CD4-positive, alpha-beta T cell (primary cell): ENCODE data around the gene DIP2C. TPM values are rescaled to one million over a fixed set of nuclear protein-coding genes. Genes with fewer than 3 reads are reported as not detected.

Experiments
- ATAC-seq: fragments of 200-7000 bp; cut with Tn5 transposase; one replicate; pipeline ENCODE4 v1.10.0; 2022; ENCODE audit warnings: mild to moderate bottlenecking; ENCODE audit not compliant: poor library complexity
- CTCF ChIA-PET: fragments of 350-600 bp; sonication (Branson Sonifier 250); formaldehyde crosslinking; loops from one replicate; lab custom pipeline; 2021; ENCODE audit warnings: antibody characterized with exemption, inconsistent platforms; lab: Charles Lee
- POLR2A ChIA-PET: fragments of 350-600 bp; sonication (Branson Sonifier 250); formaldehyde crosslinking; loops from one replicate; lab custom pipeline; 2021; ENCODE audit warnings: antibody characterized with exemption, inconsistent platforms; lab: Charles Lee
- DNase-seq, 14 experiments: peaks; one replicate each; pipeline ENCODE4 v3.0.0-alpha.2; 2013 to 2020; ENCODE audit warnings: mixed read lengths in 2 of 14
- H3K27ac ChIP-seq, 2 donors: one replicate each; pipeline versions ENCODE4 v1.5.1 to v1.7.0; 2013; ENCODE audit warnings: low read length in 2 of 2, low read depth in 1 of 2, mild to moderate bottlenecking in 1 of 2
- H3K27me3 ChIP-seq, 2 experiments: 1 replicate in 1 of 2; 2 replicates in 1 of 2; pipeline versions ENCODE4 v1.6.1 to v1.7.0; 2013; ENCODE audit warnings: low read length in 2 of 2, control low read depth in 1 of 2, mild to moderate bottlenecking in 1 of 2, moderate library complexity in 1 of 2; ENCODE audit not compliant: insufficient read depth in 2 of 2, control insufficient read depth in 1 of 2
- H3K36me3 ChIP-seq: one replicate; pipeline ENCODE4 v1.6.1; 2013; ENCODE audit warnings: low read length, control low read depth; ENCODE audit not compliant: insufficient read depth
- H3K4me1 ChIP-seq: one replicate; pipeline ENCODE4 v1.6.1; 2013; ENCODE audit warnings: low read length, control low read depth; ENCODE audit not compliant: insufficient read depth
- H3K4me3 ChIP-seq: one replicate; pipeline ENCODE4 v1.5.1; 2013; ENCODE audit warnings: mild to moderate bottlenecking, low read length, moderate library complexity
- H3K9me3 ChIP-seq, 2 experiments: 1 replicate in 1 of 2; 2 replicates in 1 of 2; pipeline versions ENCODE4 v1.6.1 to v1.7.0; 2013; ENCODE audit warnings: low read length in 2 of 2, mild to moderate bottlenecking in 2 of 2, control low read depth in 1 of 2, moderate library complexity in 1 of 2; ENCODE audit not compliant: control insufficient read depth in 1 of 2, insufficient read depth in 1 of 2
- H3K27ac Mint-ChIP-seq: one replicate; pipeline ENCODE4 v1.8.0; 2020; ENCODE audit warnings: mixed read lengths
- H3K27me3 Mint-ChIP-seq: one replicate; pipeline ENCODE4 v1.8.0; 2021; ENCODE audit warnings: mixed read lengths
- H3K36me3 Mint-ChIP-seq: one replicate; pipeline ENCODE4 v1.8.0; 2021; ENCODE audit warnings: low read depth, mixed read lengths
- H3K4me1 Mint-ChIP-seq: one replicate; pipeline ENCODE4 v1.8.0; 2021; ENCODE audit warnings: low read depth, mixed read lengths
- H3K4me3 Mint-ChIP-seq: one replicate; pipeline ENCODE4 v1.8.0; 2020; ENCODE audit warnings: mild to moderate bottlenecking, mixed read lengths
- H3K9me3 Mint-ChIP-seq: one replicate; pipeline ENCODE4 v1.8.0; 2020; ENCODE audit warnings: mixed read lengths
- intact Hi-C, 2 experiments: fragments of 100-400 bp; cut with DNase I in 1 of 2; cut with micrococcal nuclease in 1 of 2; formaldehyde crosslinking; loops; one replicate each; pipeline versions ENCODE4 v1.15.1 to v1.9.0; 2023 to 2025; cut with DNase I, micrococcal nuclease
- total RNA-seq, 174 experiments: library from RNA in 2 of 174; stranded (reverse) in 2 of 174; gene quantifications; one replicate each; pipeline ENCODE4 v1.2.3 and lab custom pipeline; 2021 to 2026
- TF ChIP-seq, protein P1 (sequence below): fragments of 200-600 bp; IDR thresholded peaks from one replicate; pipeline ENCODE4 v1.8.0; 2022; ENCODE audit warnings: antibody characterized with exemption, mild to moderate bottlenecking

Gene DIP2C
- total RNA-seq, 2 experiments from 2014 or later: 4.1 TPM

DNA sequence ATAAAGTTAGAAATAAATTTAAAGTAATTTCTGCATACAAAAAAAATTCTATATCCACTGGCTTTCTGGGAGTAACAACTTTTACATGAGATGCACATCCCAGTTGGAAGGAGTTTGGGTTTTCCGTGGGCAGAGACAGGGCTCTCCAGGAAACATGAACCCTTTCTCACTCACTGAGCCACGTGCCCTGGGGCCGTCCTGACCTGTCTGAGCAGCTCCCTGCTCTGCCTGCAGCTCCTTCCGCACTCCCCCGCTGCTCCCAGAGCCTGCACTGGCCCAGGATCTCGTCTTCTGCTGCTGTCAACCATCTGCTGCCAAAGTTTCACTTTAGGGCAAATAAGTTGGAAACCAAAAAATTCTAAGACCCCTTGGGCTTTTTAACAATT, 169.1 kb downstream of the DIP2C start:
- Histone ChIP-seq H3K36me3 (no peaks in the 10 kb centered on the region), H3K4me1 (no peaks in the 10 kb centered on the region), H3K27me3 (no peaks in the 10 kb centered on the region), H3K4me3 (no peak overlapping the region), H3K9me3 (no peaks in the 10 kb centered on the region), H3K27ac (no peak overlapping the region)
- ChIA-PET POLR2A (no interaction called here), CTCF (no interaction called here)
- ATAC-seq (no peak), DNase-seq (no peak)
- Mint-ChIP-seq H3K4me1 (no peaks in the 10 kb centered on the region), H3K27ac (no peak overlapping the region), H3K36me3 (no peaks in the 10 kb centered on the region), H3K4me3 (no peak overlapping the region), H3K27me3 (peaks cover 9% of the 10 kb centered on the region), H3K9me3 (no peaks in the 10 kb centered on the region)
- intact Hi-C loops: no loop called here
- TF ChIP-seq, protein P1, sequence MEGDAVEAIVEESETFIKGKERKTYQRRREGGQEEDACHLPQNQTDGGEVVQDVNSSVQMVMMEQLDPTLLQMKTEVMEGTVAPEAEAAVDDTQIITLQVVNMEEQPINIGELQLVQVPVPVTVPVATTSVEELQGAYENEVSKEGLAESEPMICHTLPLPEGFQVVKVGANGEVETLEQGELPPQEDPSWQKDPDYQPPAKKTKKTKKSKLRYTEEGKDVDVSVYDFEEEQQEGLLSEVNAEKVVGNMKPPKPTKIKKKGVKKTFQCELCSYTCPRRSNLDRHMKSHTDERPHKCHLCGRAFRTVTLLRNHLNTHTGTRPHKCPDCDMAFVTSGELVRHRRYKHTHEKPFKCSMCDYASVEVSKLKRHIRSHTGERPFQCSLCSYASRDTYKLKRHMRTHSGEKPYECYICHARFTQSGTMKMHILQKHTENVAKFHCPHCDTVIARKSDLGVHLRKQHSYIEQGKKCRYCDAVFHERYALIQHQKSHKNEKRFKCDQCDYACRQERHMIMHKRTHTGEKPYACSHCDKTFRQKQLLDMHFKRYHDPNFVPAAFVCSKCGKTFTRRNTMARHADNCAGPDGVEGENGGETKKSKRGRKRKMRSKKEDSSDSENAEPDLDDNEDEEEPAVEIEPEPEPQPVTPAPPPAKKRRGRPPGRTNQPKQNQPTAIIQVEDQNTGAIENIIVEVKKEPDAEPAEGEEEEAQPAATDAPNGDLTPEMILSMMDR: no peak

DNA sequence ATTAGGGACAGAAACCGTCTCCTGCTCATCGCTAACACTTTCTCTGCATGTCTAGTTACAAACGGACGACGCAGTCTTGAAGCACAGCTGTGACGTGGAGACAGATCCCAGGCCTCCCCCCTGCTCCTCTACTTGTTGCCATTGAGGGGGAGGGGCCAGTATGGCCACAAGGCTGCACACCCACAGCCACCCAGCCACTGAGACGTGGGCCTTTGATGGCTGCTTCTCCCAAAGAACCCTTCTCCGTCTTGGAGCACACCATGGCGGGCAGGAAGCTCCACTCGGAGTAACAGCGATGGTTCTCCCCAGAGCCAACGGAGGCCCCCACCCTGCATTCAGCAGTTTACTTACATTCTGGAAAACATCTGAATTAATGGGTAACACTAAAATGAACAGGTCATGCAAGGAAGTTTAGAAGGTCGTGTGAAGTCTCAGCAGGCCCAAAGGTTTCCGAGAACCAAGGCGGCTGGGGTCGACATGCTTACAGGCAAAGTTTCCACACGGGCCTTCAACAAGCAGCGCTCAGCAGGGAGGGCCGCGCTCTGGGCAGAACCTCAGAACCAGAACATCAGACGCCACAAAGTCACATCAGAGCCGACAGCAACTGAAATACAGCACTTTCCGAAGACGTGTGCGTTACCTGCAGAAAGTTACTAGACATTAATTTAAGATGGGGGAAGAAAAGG, 169.6 kb downstream of the DIP2C start:
- no peak overlapping the region for H3K4me3 Mint-ChIP-seq
- Histone ChIP-seq H3K9me3 (no peaks in the 10 kb centered on the region), H3K4me3 (no peak overlapping the region), H3K4me1 (no peaks in the 10 kb centered on the region), H3K27me3 (no peaks in the 10 kb centered on the region), H3K27ac (no peak overlapping the region), H3K36me3 (no peaks in the 10 kb centered on the region)
- H3K27me3 Mint-ChIP-seq: peaks cover 9% of the 10 kb centered on the region
- no peak overlapping the region for H3K27ac Mint-ChIP-seq
- TF ChIP-seq, protein P1: no peak
- H3K4me1 Mint-ChIP-seq: no peaks in the 10 kb centered on the region
- no peak for DNase-seq
- H3K9me3 Mint-ChIP-seq: no peaks in the 10 kb centered on the region
- intact Hi-C loops: loop anchor here in 1 of 2 experiments (10.0 kb wide), 1 partner anchor 305 kb away; no protein-coding TSS in a partner anchor
- CTCF ChIA-PET: no interaction called here
- ATAC-seq: no peak
- POLR2A ChIA-PET: no interaction called here
- H3K36me3 Mint-ChIP-seq: no peaks in the 10 kb centered on the region

DNA sequence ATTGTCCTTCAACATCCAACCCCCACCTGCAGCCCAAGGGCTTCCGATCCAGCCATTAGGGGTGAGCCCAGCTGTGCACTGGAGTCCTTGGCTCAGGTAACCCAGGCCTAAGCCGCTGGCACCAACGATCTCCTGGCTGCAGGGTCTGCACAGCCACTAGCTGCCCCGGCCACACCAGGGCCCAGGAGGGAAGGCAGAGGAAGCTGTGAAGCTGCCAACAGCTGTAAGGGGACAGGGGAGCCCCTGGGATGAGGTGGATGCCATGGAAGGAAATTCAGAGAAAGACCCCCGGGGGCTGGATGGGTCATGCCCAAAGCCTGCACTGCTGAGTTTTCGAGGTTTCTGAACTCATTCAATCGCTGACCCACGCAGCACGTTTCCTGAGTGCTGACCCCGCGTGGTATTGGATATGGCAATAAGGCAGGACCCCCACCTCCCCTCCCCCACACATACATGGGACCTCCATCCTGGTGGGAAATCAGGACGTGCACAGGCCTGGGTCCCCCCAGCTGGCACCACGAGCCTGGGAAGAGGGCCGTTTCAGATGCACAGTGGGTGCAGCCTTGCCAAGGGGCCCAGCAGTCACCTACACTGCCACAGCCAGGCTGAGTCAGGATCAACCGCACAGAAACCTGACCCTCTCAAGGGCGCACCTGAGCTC, 170.3 kb downstream of the DIP2C start:
- Mint-ChIP-seq H3K27ac (no peak overlapping the region), H3K4me1 (no peaks in the 10 kb centered on the region), H3K27me3 (peaks cover 9% of the 10 kb centered on the region), H3K4me3 (no peak overlapping the region), H3K36me3 (no peaks in the 10 kb centered on the region), H3K9me3 (no peaks in the 10 kb centered on the region)
- intact Hi-C loops: loop anchor here in 1 of 2 experiments (10.0 kb wide), 1 partner anchor 306 kb away; no protein-coding TSS in a partner anchor
- ChIA-PET CTCF (no interaction called here), POLR2A (no interaction called here)
- no peaks in the 10 kb centered on the region for H3K9me3 ChIP-seq
- ATAC-seq (no peak), DNase-seq (no peak)
- H3K4me3 ChIP-seq: no peak overlapping the region
- H3K36me3 ChIP-seq: no peaks in the 10 kb centered on the region
- no peak overlapping the region for H3K27ac ChIP-seq
- H3K27me3 ChIP-seq: no peaks in the 10 kb centered on the region
- no peaks in the 10 kb centered on the region for H3K4me1 ChIP-seq
- TF ChIP-seq, protein P1: no peak
